HepG2 (cell line): ENCODE data around the gene GOLGA7B. TPM values are rescaled to one million over a fixed set of nuclear protein-coding genes. Genes with fewer than 3 reads are reported as not detected.

Source experiments
- BHLHE40 ChIP-seq: IDR thresholded peaks from 2 replicates; pipeline ENCODE4 v1.6.1; 2011; ENCODE audit warnings: low read length, improper control_type of control experiment
- ETS1 ChIP-seq: sonication (generic); formaldehyde crosslinking; IDR thresholded peaks from 2 replicates; pipeline ENCODE4 v1.4.0; 2020; ENCODE audit warnings: missing genetic modification reagents
- GATA4 ChIP-seq: sonication (generic); IDR thresholded peaks from 2 replicates; pipeline ENCODE4 v1.6.1; 2016; ENCODE audit warnings: antibody characterized with exemption, low read depth, borderline replicate concordance
- HMG20A ChIP-seq: IDR thresholded peaks from 2 replicates; pipeline ENCODE4 v1.6.1; 2016; ENCODE audit warnings: borderline replicate concordance
- HNF4G ChIP-seq, 2 experiments: sonication (generic) in 1 of 2; formaldehyde crosslinking in 1 of 2; IDR thresholded peaks; 2 replicates each; pipeline versions ENCODE4 v1.4.0 to v1.6.1; 2011 to 2020; ENCODE audit warnings: borderline replicate concordance in 2 of 2, low read depth in 2 of 2, mild to moderate bottlenecking in 2 of 2, low read length in 1 of 2, missing genetic modification reagents in 1 of 2, moderate library complexity in 1 of 2
- KDM6A ChIP-seq: IDR thresholded peaks from 2 replicates; pipeline ENCODE4 v1.6.1; 2016; ENCODE audit warnings: low read depth
- NCOA1 ChIP-seq: sonication (generic); formaldehyde crosslinking; IDR thresholded peaks from 2 replicates; pipeline ENCODE4 v1.9.0; 2021; ENCODE audit warnings: missing genetic modification reagents
- NFATC3 ChIP-seq: sonication (generic); formaldehyde crosslinking; IDR thresholded peaks from 2 replicates; pipeline ENCODE4 v1.5.1; 2020; ENCODE audit warnings: mild to moderate bottlenecking, missing genetic modification reagents
- NFIC ChIP-seq: IDR thresholded peaks from 2 replicates; pipeline ENCODE4 v1.6.1; 2012; ENCODE audit warnings: mild to moderate bottlenecking, low read length, inconsistent platforms
- PAF1 ChIP-seq: IDR thresholded peaks from 2 replicates; pipeline ENCODE4 v1.6.1; 2016; ENCODE audit warnings: missing genetic modification reagents, missing compliant biosample characterization
- SNAPC5 ChIP-seq: sonication (generic); formaldehyde crosslinking; IDR thresholded peaks from 2 replicates; pipeline ENCODE4 v1.8.1; 2023; ENCODE audit warnings: mild to moderate bottlenecking, missing genetic modification reagents, borderline replicate concordance
- TFAP4 ChIP-seq: sonication (generic); IDR thresholded peaks from 2 replicates; pipeline ENCODE4 v1.6.1; 2016; ENCODE audit warnings: low read depth, borderline replicate concordance
- TFE3 ChIP-seq: IDR thresholded peaks from 2 replicates; pipeline ENCODE4 v1.6.1; 2016
- TOE1 ChIP-seq: sonication (generic); formaldehyde crosslinking; IDR thresholded peaks from 2 replicates; pipeline ENCODE4 v1.4.0; 2020; ENCODE audit warnings: mild to moderate bottlenecking, missing genetic modification reagents
- TSC22D2 ChIP-seq: sonication (generic); formaldehyde crosslinking; IDR thresholded peaks from 2 replicates; pipeline ENCODE4 v1.5.1; 2020; ENCODE audit warnings: missing genetic modification reagents, mild to moderate bottlenecking, borderline replicate concordance
- ZBTB20 ChIP-seq: sonication (generic); formaldehyde crosslinking; IDR thresholded peaks from 2 replicates; pipeline ENCODE4 v1.8.1; 2023; ENCODE audit warnings: missing genetic modification reagents, low read depth, mild to moderate bottlenecking, borderline replicate concordance
- ZNF552 ChIP-seq: sonication (generic); formaldehyde crosslinking; IDR thresholded peaks from 2 replicates; pipeline ENCODE4 v1.9.0; 2022; ENCODE audit warnings: missing genetic modification reagents, mild to moderate bottlenecking, borderline replicate concordance
- ZNF580 ChIP-seq: IDR thresholded peaks from 2 replicates; pipeline ENCODE4 v1.6.1; 2016; ENCODE audit warnings: low read depth, borderline replicate concordance
- ZNF687 ChIP-seq: sonication (generic); formaldehyde crosslinking; IDR thresholded peaks from 2 replicates; pipeline ENCODE4 v1.5.1; 2020; ENCODE audit warnings: mild to moderate bottlenecking, missing genetic modification reagents, moderate library complexity
- ZNF7 ChIP-seq: IDR thresholded peaks from 2 replicates; pipeline ENCODE4 v1.6.1; 2016; ENCODE audit warnings: missing biosample characterization, missing genetic modification reagents
- ZSCAN30 ChIP-seq: sonication (generic); formaldehyde crosslinking; IDR thresholded peaks from 2 replicates; pipeline ENCODE4 v1.5.0; 2020; ENCODE audit warnings: mild to moderate bottlenecking, missing genetic modification reagents
- polyA plus RNA-seq, 8 experiments: library from polyadenylated mRNA; depleted of rRNA in 3 of 8; stranded (reverse) in 7 of 8; unstranded in 1 of 8; fragments of >200 nt; fragmentation: Illumina TruSeq in 4 of 8; extraction: Trizol in 4 of 8; gene quantifications; 2 replicates each; pipeline versions ENCODE4 v1.2.1 to v1.2.3, GENCODE V29; 2011 to 2016; ENCODE audit warnings: low read depth in 4 of 8, missing spikeins in 1 of 8, mixed read lengths in 1 of 8; ENCODE audit not compliant: insufficient read depth in 1 of 8
- total RNA-seq, 5 experiments: library from RNA; depleted of rRNA; stranded (reverse); fragments of >200 nt; fragmentation: Illumina TruSeq; extraction: Trizol; gene quantifications; 2 replicates each; pipeline ENCODE4 v1.2.3, GENCODE V29; 2016; ENCODE audit warnings: low read depth in 1 of 5

Gene GOLGA7B
- total and polyA plus RNA-seq, 2 of the 13 experiments (the other 11 are each of a cell fraction or from before 2014, with no cell fraction given): not detected

GRCh38 chr10:97869091-97870042, 19.7 kb downstream of the GOLGA7B start (continued):
- TF ChIP-seq ZNF687 (CRISPR knock-in tag) (peak; percentile 85), NFATC3 (no peak), TFAP4 (no peak), ZSCAN30 (CRISPR knock-in tag) (no peak), ZNF7 (CRISPR knock-in tag) (no peak), KDM6A (CRISPR knock-in tag) (no peak), HMG20A (CRISPR knock-in tag) (no peak), ZNF552 (CRISPR knock-in tag) (no peak), NCOA1 (CRISPR knock-in tag) (no peak), ETS1 (CRISPR knock-in tag) (no peak), ZNF580 (CRISPR knock-in tag) (no peak), TOE1 (CRISPR knock-in tag) (no peak), GATA4 (no peak), HNF4G (IDR thresholded peaks at IDR 0.05; ENCODE audit: borderline replicate concordance, low read depth, low read length) (no peak), HNF4G (CRISPR knock-in tag; IDR thresholded peaks at IDR 0.05; ENCODE audit: borderline replicate concordance, low read depth) (no peak), SNAPC5 (CRISPR knock-in tag) (no peak), BHLHE40 (0 out of 2 replicates have a peak, but pooled peaks have one; percentile 16), PAF1 (CRISPR knock-in tag) (no peak), TSC22D2 (CRISPR knock-in tag) (no peak), ZBTB20 (CRISPR knock-in tag) (0 out of 2 replicates have a peak, but pooled peaks have one; percentile 22), TFE3 (CRISPR knock-in tag) (no peak), NFIC (no peak)
